K562 (cell line): Measurements from ENCODE around the gene DYRK1B.

ENCODE experiments used
- EP300 ChIP-seq: IDR thresholded peaks from 2 replicates; pipeline ENCODE4 v1.6.1; 2012; ENCODE audit warnings: low read length, improper control_type of control experiment
- FOXA1 ChIP-seq: fragments of 450-650 bp; IDR thresholded peaks from 2 replicates; pipeline ENCODE4 v1.6.1; 2016; ENCODE audit warnings: mild to moderate bottlenecking, borderline replicate concordance
- MXI1 ChIP-seq: IDR thresholded peaks from 2 replicates; pipeline ENCODE4 v1.6.1; 2011; ENCODE audit warnings: low read depth, mild to moderate bottlenecking, improper control_type of control experiment, low read length
- NCOA1 ChIP-seq: fragments of 450-650 bp; IDR thresholded peaks from 2 replicates; pipeline ENCODE4 v1.6.1; 2016; ENCODE audit warnings: low read depth
- POLR2AphosphoS5 ChIP-seq: IDR thresholded peaks from 2 replicates; pipeline ENCODE4 v1.6.1; 2011; ENCODE audit warnings: mild to moderate bottlenecking, low read depth, low read length, moderate library complexity; ENCODE audit not compliant: control insufficient read depth, insufficient read depth
- TCF7L2 ChIP-seq: fragments of 150-350 bp; IDR thresholded peaks from 2 replicates; pipeline ENCODE4 v1.6.1; 2016; ENCODE audit warnings: low read depth, mild to moderate bottlenecking, low read length, moderate library complexity
- ZNF639 ChIP-seq, 2 experiments: fragments of 200-800 bp in 1 of 2; sonication (Bioruptor generic) in 1 of 2; sonication (generic) in 1 of 2; formaldehyde crosslinking in 1 of 2; IDR thresholded peaks in 1 of 2; conservative IDR thresholded peaks in 1 of 2; 2 replicates each; pipeline versions ENCODE4 v1.5.0 to v1.6.1; 2016 to 2020; ENCODE audit warnings: missing compliant biosample characterization in 1 of 2, missing genetic modification characterization in 1 of 2, missing genetic modification reagents in 1 of 2

GRCh38 chr19:39834287-39834841 lies 402 bp upstream of the DYRK1B start:
- no peak for TF ChIP-seq MXI1
- no peak for TF ChIP-seq NCOA1
- no peak for TF ChIP-seq POLR2AphosphoS5
- no peak for TF ChIP-seq TCF7L2
- TF ChIP-seq FOXA1, result no peak
- no peak for TF ChIP-seq ZNF639 (CRISPR knock-in tag; conservative IDR thresholded peaks at IDR 0.05 in 1 of 2, IDR thresholded peaks at IDR 0.05 in 1 of 2)
- no peak for TF ChIP-seq EP300
